CD4-positive, alpha-beta T cell treated with Interleukin-17A for 1 hour (primary cell): ENCODE data around the gene GNB1.
"Not testable (repeated sequence)": the region's sequence is repeated elsewhere in the genome, so short reads cannot be mapped to it uniquely, and the experiment has no call there.

ENCODE experiments used
- DNase-seq: peaks from one replicate; pipeline ENCODE4 v3.0.0-alpha.2; 2020

Gene GNB1

DNA sequence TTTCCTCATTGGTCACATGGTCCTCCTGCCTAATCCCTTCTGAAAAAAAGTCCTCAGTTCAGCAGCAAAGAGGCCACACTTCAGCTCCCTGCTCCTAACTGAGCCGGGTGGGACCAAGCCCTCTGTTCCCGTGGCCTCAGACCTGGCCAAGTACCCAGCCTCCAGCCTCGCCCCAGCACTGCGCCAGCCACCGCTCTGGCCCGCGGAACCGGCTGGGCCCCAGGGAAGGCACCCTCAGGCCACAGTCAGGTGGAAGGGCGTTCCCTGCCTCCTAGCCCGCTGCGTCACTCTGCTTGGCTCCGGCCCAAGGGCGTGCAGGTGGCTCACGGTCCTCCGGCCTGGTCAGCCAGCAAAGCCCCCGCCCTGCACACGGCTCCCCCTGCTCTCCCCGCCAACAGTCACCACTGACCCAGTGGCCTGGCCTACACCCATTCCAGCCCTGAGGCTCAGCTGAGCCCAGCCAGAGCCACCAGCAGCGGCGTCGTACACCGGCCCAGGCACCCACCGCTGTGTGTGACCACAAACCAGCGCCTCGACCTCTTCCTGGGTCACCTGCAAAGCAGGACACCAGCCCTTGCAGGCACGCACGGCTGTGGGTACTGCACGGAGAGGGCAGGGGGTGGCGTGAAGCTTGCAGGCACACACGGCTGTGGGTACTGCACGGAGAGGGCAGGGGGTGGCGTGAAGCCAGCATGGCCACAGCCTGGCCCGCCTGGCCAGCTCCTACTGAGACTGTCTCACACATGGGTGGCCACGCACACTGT lies 132.0 kb downstream of the GNB1 start:
- no peak for DNase-seq

DNA sequence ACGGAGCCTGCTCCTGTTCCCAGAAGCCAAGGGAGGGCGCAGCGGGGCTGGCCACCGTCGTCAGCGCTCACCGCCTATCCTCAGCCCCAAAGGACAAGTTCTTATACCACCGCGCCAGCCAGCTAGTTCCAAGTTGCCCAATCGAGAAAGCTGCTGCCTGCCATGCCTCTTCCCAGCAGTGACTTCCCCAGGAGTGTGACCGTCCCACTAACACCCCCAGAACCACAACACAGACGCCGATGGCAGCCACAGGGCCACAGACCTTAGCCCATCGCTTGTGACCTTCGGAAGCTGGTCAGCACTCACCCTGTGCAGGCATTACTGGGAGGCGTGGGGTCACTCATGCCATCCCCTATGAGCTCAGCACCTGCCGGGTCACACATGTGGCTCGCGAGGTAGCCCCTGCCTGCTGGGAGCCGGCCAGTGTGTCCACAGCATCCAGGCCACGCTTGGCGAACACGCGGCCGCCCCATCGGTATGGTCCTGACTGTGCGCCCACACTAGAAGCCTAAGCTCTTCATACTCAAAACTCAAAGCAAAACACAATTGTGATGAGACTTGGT lies 132.7 kb downstream of the GNB1 start:
- no peak for DNase-seq

DNA sequence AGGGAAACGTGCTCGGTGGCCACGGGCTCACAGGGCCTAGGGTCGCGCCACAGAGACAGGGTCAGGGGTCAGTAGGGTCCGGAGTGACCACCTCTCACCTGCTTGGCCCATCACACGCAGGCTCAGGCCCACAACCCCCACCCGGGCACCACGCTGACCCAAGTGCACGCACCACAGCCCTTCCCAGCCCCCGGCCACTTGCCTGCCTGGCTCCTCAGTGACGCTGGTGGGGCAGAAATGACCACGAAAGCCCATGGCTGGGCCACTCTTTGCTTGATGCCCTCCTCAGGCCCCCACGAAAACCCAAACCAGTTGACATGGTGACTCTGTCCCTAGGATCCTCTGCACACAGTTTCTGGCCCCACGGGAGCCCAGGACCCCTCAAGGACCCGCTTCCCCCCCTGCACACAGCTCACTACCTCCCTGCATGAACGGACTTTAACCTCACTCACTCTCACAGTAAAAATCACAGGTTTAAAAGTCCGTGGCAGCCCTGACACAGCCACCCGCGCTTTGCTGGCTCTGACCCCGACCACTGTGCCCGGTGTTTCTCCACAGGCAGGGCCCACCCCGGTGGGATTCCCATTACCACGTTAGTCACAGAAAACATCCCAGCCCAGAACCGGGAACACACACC lies 133.3 kb downstream of the GNB1 start:
- DNase-seq, result no peak

DNA sequence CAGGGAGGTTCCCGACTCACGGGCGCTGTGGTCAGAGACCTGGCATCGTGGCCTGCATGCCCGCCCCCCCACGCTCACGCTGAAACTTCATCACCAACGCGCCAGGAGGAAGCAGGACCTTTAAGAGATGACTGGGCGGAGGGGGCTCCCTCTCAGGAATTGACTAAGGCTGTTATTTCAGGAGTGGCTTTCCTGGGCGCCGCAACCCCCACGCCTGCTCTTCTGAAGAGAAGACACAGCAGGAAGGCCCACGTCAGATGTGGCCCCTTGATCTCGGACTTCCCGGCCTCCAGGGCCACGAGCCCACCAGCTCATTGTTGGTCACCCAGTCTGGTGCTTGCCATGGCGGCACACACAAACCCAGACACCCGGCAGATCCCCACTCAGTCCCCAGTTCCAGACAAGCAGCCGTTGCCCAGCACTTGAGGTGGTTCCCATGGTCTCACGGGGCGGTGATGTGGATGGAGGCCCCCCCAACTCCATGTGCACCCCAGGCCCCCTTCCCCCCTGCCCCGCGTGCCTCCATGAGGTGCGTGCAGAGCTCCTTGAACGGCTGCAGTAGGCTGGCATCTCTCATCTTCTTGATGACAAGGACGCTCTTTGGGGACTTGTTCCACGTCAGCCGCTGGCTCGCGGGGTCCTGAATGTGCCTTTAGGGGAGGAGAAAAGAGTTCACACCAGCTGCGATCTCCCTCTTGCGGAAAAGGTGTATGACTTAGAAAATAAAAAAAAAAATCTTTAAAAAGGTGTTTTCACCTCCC lies 134.0 kb downstream of the GNB1 start:
- no peak for DNase-seq

- no peak for DNase-seq
These were observed 135.0 kb downstream of the GNB1 start for GRCh38 chr1:1755852-1756251.

DNA sequence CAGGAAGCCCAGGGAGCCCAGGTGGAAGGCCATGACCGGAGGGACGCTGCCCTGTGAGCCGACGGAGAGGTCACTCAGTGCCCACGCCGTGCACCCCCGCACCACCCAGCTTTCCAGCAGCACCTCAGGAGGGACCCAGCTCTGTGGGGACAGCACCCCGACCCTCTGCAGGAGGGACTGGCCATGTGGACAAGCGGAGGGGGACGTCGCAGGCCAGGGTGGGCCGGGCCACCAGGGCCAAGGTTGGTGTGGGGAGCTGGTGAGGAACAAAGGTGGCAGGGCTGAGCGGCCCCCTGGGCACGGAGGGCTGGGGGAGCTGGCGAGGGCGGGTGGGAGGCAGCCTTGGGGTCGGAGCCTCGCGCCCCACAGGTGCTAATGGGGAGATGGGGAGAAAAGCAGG lies 135.5 kb downstream of the GNB1 start:
- no peak for DNase-seq

GRCh38 chr1:1754051-1754815 lies 136.7 kb downstream of the GNB1 start:
- no peak for DNase-seq

DNA sequence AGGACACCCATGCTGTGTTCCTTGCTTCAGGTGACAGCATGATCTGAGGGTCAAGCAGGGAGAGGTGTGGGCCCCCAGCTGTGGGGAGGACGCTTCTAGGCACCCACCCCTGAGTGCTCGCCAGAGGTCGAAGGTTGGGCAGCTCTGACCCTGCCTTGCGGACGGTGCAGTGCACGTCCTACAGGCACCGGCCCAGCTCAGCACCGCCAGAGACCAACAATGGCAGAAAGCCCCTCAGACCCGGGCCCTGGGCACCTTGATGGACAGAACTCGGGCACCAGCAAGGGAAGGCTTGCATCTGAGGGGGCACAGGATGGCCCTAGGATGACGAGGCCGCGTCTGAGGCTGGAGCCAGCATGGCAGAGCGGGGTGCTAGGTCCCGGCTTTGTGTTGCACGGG lies 137.3 kb downstream of the GNB1 start:
- no peak for DNase-seq

DNA sequence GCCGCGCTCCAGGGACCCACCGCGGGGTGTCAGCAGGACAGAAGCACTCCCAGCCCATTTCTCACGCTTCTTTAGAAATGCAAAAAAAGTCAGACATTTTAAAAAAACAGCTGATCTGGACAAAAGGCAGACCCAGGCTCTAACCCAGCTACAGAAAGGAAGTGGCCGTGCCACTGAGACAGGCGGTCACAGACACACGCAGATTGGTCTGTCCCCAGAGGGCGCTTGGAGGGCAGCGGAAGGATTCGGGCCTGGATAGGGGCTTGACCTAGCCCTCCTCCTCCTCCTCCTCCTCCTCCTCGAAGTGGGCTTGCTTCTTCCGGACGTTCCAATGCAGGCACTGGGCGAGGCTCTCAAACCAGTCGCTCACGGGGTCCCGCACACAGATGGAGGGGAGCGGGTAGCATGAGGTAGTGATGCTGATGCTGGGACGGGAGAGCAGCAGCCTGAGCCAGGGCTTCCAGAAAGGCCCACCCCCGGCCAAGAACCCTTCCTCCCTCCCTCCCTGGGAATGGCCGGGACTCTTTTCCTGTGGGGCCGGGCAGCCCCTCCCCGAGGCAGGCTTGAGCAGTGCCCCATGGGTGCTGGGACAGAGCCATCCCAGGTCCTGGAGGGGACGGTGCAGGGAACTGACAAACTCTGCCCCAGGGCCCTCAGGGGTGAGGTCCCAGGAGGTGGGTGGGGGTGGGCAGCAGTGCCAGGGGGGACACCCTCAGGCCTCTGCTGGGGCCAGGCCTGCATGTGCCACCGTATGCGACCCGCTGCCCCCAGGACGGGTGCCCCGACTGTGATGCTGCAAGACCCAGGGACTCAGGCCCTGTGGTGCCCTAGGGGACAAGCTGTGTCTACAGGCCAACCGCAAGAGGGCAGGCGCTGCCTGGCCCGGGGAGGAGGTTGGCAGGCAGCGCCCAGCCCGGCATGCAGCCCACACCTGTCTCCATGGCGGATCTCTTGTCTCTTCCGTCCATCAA lies 138.0 kb downstream of the GNB1 start:
- no peak for DNase-seq

DNA sequence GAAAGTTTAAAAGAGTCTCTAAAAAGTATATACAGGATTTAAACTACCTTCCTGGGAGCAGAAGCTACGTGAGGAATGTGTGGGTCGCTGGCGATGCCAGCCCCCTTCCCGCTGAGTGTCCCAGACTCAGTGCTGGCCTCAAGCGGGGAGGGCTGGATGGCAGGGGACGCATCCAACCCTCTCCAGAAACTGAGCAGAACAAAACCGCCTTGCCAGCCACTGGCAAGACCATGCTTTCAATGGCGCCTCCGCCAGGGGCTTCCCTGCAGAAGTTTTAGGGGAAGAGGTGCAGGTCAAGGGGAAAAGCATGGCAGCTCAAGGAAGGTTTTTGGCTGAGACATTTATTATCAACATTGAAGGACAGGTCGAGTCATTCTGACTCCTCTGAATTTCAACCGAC lies 138.7 kb downstream of the GNB1 start:
- DNase-seq, result no peak

- not testable (repeated sequence) for DNase-seq
These were observed 140.9 kb downstream of the GNB1 start for GRCh38 chr1:1749941-1750340.

DNA sequence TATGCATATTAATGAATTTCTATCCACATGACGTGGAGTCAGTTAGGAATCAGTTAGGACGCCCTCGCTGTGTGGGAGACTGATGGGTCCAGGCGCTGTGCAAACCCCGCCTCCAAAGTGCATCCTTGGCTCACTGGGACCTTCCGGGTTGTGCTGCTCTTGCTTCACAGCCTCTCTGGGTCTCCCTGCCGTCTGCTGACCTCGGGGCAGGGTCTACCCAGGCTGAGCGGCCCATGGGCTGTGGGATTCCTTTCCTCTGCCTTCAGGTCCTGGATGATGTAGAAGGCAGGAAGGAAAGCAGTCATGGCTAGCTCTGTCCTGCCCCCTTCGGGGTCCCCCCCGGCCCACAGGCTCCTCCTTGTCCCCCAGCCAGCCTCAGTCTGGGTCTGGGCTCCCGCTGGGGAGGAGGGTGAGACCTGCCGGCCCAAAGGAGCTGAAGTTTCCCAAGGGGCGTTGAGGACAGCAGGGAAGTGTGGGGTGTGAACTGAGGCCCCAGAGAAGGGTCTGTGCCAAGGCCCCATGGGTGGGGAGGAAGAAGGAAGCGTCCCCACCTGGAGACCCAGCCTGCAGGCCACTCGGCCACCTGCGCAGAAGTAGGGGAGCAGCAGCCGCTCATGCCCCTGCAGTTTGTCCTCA lies 142.1 kb downstream of the GNB1 start:
- no peak for DNase-seq

GRCh38 chr1:1746566-1746909 lies 144.3 kb downstream of the GNB1 start:
- DNase-seq, result not testable (repeated sequence)

DNA sequence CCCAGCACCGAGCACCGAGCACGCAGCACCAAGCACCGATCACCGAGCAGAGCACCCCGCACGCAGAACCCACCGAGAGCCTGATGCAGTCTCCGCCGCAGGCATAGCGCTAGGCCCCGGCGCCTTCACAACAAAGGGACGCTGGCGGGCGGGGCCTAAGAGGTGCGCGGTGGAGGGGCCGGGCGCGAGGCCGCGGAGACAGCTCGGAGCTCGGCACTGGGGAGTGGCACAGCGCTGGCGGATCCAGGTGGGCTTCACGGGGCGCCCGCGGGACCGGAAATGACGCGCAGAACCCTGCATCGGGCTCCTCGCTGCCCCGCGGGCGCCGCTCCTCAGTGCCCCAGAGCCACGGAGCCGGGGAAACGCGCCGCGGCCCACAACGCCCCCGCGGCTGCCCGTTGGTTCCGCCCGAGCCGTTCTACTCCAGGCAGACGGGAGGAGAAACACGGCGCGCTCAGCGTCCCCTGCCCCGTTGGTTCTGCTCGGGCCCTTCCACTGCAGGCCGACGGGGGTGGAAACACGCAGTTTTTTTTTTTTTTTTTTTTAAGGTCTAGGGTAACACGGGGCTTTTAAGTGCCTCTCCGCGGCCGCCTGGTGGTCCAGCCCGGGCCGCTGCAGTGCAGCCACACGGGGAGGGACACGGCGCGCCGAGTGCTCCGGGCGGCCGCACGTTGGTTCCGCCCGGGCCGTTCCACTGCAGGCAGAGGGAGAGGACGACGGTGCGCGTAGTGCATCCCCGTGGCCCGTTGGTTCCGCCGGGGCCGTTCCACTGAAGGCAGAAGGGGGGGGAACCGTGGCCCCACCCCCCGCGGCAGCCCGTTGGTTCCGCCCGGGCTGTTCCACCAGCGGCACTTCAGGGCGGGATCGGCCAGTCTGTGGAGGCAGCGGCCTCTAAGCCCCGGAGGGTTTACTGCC lies 145.0 kb downstream of the GNB1 start:
- DNase-seq, result peak; percentile 82

- not testable (repeated sequence) for DNase-seq
These were observed 148.4 kb downstream of the GNB1 start for GRCh38 chr1:1742529-1742928.

DNA sequence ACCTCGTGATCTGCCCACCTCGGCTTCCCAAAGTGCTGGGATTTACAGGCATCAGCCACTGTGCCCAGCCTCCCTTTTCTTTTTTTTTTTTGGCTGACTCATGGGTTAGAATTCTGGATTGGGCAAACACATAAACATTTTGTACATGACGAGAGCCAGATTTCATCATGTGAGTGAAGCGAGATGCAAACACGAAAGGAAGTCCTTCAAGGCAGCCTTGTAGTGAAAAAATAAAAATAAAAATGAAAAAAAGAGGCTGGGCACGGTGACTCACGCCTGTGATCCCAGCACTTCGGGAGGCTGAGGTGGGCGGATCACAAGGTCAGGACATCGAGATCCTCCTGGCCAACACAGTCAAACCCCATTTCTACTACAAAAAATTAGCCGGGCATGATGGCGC lies 149.9 kb downstream of the GNB1 start:
- not testable (repeated sequence) for DNase-seq

- DNase-seq, result not testable (repeated sequence)
These were observed 152.0 kb downstream of the GNB1 start for GRCh38 chr1:1738799-1739337.

DNA sequence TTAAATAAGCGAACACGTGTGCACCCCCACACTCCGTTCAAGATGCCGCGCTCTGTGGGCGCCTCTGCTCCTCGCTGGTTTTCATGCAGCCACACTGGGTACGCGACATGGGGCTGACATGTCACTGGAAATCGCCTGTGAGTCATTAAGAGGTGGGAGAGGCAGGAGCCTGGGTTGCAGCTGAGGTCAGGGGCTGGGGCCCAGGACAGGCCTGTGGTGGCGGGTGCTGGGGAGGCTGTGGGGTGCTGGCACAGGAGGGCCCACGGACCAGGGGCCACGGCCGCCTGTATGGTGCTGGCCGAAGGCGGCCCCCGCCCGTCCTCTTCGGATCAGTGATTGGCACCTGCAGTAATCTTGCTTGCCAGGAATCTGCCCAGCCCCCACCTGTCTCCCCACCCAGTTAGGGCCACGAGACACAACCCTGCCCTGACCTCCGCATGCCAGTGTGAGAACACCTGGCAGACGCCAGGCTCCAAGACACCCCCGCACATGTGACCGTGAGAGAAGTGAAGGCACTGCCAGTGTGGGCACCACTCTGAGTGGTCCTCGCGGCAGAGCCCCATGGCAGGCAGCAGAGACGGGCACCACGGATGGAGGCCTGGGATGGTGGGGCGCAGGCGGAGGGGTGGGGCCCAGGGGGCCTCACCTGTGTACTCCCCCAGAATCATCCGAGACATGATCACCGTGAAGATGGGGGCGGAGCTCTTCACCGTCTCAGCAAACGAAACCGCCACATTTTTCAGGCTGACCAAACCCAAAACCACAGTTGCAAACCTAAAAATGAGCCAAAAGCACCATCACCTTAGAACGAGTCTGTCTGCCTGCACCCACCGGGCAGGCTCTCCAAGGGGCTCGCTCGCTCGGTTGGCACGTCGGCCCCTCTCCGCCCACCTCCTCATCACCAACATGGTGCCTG lies 153.0 kb downstream of the GNB1 start:
- not testable (repeated sequence) for DNase-seq
